ENCODE measurements around the gene DOK5.
"Not testable (repeated sequence)": the region's sequence is repeated elsewhere in the genome, so short reads cannot be mapped to it uniquely, and the experiment has no call there.

Gene DOK5

DNA sequence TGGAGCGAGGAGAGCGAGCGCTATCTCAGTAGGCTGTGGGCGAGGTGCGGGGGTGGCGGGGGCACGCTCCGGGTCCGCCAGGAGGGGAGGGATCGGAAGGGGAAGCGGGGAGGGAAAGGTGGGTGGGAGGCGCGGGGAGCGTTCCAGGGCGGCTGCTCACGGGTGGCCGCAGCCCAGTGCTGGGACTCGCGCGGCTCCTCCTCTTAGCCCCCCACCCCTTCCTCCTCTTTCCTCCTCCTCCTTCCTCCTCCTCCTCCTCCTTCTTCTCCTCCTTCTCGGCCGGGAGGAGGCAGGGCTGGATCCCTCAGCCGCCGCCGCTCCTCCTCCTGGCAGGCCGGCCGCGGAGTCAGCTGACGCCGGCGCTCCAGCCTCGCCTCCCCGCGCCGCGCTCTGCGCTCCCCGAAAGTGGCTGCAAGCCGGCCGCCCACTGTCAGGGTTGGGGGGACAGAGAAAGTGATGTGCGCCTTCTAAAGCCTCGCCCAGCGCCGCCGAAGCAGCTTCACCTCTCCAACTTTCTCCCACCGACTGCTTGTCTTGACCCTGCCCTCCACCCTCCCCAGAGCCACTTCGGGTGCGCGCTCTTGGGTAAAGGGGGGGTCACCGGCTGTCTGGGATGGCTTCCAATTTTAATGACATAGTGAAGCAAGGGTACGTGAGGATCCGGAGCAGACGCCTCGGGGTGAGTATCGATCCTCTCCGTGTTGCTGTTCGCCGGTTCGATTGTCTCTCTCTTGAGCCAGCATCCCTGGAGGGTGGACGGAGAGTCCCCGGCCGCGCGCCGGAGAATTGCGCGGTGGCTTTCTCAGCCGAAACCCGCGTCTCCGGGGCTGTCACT is at the start of gene DOK5:
Gene DOK5 (plus strand): TSS at position 260 of the 835 bp plus-strand sequence. CDS start 354 bp downstream, at position 614.
- no peak for DNase-seq (ENCODE audit: low read depth)

DNA sequence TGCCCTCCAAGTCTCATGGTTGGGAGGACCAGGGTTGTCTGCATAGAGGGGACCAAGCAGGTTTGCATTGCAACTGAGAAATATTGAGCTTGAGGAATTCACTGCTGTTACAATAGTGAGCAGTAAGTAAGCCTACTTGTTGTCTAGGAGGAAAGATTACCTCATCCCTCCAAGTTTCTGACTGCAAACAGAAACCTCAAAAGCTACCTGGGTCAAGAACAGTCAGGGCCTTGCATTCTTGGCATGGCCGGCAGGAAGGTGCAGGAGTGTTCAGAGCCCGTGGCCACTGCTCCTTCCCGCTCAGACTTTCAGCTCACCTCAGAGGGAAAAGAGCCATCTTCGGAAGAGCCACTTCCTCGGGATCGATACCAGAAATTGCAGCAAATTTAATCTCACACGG is 46.0 kb upstream of the DOK5 start:
- no peak for DNase-seq (ENCODE audit: low read depth)

DNA sequence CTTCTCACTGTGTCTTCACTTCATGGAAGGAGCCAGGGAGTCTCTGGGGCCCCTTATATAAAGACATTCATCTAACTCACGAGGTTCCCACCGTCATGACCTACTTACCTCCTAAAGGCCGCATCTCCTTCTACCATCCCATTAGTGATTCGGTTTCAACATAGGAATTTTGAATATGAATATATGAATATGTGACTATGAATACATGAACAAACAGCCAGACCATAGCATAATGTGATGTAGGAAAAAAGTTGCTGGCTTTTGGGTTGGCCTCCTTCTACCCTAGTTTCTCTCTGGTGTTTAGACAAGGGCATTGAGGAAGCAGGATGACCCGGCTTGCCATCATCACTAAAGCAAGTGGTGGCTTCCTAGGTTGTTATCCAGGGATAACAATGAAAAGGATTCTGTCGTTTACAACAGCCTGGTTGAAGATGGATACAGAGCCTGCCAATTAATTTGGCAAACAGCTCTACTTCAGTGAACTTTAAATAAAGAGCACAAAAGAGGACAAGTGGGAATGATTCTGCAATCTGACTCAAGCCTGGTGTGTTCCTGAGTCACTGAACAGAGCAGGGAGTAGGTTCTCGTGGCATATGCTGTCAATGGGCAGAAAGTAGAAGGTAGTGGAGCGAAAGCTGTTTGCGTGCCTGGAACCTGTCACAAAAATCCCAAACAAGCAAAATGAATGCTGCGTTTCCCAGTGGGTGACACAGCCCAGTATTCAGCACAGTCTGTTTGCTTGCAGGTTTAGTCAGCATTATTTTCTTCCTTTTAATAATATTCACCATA is 44.0 kb upstream of the DOK5 start:
- DNase-seq (ENCODE audit: low read depth): no peak

DNA sequence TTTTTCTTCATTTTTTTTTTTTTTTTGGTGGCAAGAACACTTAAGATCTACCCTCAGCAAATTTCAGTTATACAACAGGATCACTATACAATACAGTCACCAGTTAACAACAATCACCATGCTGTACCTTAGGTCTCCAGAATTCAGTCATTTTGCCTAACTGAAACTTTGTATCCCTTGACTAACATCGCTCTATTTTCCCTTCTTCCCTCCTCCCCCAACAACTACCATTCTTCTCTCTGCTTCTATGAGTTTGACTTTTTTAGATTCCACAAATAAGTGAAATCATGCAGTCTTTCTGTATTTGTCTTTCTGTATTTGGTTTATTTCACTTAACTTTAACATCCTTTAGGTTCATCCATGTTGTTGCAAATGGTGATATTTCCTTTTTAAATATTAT is 42.4 kb upstream of the DOK5 start:
- no peak for DNase-seq (ENCODE audit: low read depth)

DNA sequence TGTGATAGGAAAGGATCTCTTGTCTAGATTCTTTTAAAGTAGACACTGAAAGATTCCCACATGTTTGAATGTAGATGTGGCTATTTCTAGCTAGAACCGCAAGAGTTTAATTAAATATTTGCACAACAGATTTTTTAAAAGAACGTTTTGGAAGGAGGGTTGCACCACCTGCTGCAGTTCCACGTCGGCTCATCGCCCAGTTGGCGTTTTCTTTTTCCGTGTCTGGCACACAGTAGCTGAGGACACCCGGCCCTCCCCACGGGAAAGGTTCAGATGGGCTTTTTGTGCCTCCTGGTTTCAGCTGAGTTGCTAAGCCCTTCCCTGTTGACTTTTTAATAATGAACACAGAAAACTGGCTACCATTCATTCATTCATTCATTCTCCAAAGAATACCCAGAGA is 41.8 kb upstream of the DOK5 start:
- no peak for DNase-seq (ENCODE audit: low read depth)

DNA sequence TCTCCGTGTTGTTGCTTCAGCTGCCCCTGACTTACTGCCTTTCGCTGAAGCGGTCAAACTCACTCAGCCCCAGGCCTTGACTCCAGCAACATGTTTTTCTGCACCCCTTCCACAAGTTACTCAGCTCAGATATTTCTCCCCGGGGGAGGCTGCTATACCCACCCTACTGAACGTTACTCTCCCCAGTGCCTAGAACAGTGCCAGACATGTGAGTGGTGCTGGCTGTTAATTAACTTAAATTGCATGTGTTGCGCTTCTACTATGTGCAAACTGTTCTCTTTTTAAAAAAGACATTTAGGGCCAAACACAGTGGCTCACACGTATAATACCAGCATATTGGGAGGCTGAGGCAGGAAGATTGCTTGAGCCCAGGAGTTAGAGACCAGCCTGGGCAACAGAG is 41.2 kb upstream of the DOK5 start:
- no peak for DNase-seq (ENCODE audit: low read depth)

DNA sequence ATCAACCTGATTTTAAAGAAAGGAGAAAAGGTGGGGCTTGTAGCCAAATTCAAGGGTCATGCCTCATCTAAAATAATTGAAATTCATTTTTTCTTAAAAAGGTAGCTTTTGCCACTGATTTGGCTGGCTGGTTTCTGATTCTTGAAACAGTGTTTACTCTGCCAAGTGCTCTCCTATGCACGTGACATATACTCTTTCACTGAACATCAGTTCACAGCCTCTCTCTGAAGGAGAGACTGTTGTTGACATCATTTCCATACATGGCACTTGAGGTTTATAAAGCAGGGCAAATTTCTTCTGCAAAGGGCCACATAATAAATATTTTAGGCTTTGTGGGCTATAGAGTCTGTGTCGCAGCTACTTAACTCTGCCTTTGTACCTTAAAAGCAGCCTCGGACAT is 40.4 kb upstream of the DOK5 start:
- DNase-seq (ENCODE audit: low read depth): no peak

DNA sequence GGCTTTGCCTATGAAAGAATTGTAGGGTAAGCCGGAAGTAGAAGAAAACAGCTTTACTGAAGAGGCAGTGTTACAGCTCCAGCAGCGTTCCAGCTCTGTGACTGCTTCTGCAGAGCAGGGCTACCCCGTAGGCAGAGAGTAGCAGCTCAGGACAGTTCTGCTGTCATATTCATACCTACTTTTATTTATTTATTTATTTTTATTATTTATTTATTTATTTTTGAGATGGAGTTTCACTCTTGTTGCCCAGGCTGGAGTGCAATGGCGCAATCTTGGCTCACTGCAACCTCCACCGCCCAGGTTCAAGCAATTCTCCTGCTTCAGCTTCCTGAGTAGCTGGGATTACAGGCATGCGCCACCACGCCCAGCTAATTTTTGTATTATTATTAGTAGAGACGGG is 39.0 kb upstream of the DOK5 start:
- not testable (repeated sequence) for DNase-seq (ENCODE audit: low read depth)

DNA sequence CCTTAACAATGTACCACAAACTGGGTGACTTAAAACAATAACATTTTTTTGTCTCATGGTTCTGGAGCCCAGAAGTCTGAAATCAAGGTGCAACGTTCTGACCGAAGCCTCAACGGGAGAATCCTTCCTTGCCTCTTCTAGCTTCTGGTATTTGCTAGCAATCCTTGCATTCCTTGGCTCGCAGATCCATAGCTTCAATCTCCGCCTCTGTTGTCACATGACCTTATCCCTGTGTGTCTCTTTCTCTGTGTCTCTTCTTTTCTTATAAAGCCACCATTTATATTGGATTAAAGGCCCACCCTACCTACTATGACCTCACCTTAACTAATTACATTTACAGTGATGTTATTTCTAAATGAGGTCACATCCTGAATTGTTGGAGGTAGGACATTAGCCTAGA is 37.2 kb upstream of the DOK5 start:
- DNase-seq (ENCODE audit: low read depth): no peak

DNA sequence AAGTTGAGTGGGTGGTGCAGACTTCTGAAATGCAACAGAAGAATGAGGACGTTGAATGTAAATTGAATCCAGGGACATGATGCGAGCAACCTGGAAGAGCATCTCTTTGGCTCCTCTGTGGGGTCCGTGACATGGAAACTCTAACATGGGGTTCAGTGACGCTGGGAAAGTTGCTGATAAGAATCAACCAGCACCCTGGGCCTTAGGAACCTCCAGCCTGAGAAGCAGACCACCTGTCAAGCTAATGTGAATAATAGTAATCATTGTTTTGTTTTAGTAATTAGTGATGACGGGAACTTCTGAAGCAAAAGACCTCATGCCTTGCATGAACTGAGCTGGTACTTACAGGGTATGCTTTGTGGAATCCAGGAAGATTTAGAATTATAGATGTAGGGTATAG is 25.2 kb upstream of the DOK5 start:
- DNase-seq (ENCODE audit: low read depth): no peak

DNA sequence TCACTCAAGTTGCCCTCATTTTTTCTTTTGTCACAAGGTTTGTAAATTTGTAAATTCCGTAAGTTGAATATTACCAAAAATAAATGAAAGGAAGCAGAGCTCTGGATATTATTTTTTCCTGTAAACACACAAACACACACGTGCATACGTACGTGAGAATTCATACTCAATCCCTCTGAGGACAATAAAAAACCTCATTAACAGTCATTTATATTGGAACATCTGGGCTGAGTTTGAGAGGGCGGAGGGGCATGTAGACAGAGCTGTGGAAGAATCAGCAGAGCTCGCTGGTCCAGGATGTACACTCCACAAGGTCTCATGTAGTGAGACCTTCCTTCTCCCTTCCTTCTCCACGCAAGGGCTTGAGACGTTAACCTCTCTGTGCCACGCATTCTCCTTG is 24.2 kb upstream of the DOK5 start:
- no peak for DNase-seq (ENCODE audit: low read depth)

DNA sequence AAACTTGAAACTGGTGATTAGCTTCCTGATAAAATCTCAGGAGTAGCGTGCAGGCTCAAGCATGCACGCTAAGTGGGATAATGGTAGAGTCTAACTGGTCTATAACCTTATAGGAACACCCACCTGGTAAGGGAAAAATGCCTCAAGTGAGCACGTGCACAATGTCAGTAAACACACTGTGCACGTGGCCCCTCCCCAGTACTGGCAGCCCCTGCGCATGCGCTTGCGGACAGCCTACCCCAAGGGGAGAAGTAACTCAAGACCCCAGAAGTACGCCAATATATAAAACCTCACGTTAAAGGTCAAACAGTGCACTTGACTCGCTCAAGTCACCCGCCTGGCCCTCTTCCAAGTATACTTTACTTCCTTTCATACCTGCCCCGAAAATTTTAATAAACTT is 23.1 kb upstream of the DOK5 start:
- DNase-seq (ENCODE audit: low read depth): no peak

DNA sequence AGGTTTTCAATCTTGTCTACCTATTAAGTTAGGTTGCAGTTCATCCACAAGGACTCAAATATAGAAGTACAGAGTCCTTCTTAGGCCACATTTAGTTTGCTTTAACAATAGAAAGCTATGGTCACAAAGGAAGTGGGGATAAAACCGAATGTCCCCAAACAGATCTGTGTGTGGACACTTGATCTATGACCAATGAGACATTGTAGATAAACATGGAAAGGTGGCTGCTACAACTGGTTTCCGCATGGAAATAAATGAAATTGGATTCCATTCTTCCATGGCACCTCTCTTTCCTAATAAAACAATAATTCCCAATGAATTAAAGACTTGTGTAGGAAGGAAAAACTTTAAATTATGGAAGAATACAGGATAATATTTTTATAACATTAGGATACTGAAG is 20.4 kb upstream of the DOK5 start:
- no peak for DNase-seq (ENCODE audit: low read depth)

DNA sequence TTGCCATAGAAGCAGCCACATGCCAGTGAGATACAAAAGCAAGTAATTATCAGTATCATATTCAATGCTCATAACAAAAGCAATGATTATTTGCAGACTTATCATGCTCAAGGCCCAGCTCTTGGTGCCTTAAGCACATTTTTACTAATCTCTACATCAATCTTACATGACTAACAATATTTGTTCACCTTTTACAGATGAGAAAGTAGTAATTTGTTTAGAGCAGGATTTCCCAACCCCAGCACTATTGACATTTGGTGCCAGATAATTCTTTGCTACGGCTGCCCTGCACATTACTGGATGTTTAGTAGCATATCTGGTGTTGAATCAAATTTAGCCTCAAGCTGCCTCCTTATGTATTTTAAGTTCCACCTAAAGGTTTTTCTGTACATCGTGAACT is 19.0 kb upstream of the DOK5 start:
- no peak for DNase-seq (ENCODE audit: low read depth)

DNA sequence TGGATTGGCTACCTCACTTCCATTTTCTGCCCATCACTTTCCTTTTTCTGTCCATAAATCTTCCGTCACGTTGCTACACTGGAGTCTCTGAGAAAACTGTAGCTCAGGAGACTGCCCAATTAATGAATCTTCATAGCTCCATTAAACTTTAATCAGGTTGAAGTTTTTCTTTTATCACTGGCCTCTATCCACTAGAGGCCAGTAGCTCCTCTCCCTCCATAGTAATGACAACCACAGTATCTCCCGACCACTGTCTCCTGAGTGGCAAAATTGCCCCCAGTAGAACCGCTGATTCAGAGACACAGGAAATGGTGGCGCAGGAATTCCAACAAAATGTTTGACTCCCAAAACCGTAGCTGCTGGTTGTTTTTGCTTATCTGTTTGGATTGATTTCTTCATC is 18.4 kb upstream of the DOK5 start:
- no peak for DNase-seq (ENCODE audit: low read depth)

DNA sequence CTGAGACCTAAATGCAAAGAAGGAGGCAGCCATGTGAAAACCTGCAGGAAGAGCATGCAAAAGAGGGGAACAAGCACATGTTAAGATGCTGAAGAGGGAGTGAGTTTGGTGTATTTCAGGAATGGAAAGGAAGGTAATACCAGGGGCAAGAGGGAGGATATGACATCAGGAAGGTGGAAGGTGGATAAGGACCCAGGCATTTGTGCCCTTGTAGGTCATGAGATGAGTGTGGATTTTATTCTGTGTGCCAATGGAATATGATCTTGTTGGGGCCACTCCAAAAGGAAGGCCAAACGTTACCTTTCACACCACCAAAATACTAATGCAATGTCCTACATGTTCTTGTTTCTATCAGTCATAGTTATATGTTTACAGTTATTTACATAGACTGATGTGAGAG is 17.2 kb upstream of the DOK5 start:
- no peak for DNase-seq (ENCODE audit: low read depth)

DNA sequence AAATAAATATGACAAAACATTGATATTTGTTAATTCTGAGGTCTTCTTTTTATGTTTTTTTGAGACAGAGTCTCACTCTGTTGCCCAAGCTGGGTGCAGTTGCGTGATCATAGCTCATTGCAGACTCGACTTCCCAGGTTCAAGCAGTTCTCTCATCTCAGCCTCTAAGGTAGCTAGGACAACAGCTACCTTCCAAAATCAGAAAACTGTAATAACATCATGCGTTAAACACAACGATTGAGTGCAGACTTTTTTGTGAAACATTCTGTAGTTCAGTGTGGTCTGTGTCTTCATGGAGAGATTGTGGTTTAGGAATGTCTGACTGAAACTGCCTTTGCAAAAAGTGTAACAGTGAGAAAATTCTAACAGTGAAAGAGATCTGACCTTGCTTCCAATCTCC is 16.1 kb upstream of the DOK5 start:
- DNase-seq (ENCODE audit: low read depth): no peak

DNA sequence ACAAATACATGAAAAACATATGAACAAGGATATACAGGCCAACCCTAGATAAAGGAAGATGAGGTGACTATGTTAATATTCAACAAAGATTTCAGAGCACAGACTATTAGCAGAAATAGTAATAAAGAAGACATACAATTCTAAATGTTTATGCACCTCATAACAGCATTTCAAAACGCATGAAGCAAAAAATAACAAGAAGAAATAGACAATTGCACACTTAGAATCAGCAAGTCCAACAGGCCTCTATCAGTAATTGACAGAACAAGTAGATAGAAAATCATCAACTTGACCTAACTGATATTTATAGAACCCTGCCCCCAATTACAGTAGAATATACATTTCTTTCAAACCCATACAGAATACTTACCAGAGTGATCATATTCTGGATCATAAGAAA is 11.4 kb upstream of the DOK5 start:
- DNase-seq (ENCODE audit: low read depth): no peak

DNA sequence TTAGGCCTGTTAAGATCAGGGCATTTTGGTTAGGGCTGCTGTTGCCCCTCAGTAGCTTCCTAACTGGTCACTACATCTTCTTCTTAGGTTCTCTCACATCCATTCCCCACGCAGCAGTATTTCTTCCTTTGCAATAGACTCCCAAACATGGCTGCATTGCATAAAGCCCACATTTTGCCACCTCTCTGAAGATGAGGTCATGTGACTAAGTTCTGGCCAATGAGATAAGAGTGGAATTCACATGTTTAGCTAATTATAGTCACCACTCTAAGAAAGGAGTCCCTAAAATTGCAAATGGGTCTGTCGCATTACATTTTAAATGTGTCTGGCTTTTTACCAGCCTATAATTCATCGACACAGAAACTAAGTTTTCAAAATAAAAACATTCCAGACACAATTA is 9.3 kb upstream of the DOK5 start:
- DNase-seq (ENCODE audit: low read depth): no peak

DNA sequence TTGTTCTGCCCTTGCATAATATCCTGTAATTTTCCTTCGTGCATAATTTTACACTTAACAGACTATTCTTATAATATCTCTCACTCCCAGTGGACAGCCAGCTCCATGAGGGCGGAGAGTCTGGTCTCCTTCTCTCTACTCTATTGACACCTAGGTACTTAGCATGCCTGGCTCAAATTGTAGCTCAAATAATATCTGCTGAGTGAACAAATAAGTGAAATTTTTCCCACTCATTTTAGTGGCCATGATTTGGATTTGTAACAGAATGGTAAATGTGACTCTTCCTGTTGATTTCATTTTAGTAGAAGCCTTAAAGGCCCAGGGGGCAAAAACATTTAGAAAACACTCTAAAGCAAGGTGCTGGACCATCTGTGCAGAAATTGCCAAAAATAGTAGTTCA is 7.8 kb upstream of the DOK5 start:
- DNase-seq (ENCODE audit: low read depth): no peak

DNA sequence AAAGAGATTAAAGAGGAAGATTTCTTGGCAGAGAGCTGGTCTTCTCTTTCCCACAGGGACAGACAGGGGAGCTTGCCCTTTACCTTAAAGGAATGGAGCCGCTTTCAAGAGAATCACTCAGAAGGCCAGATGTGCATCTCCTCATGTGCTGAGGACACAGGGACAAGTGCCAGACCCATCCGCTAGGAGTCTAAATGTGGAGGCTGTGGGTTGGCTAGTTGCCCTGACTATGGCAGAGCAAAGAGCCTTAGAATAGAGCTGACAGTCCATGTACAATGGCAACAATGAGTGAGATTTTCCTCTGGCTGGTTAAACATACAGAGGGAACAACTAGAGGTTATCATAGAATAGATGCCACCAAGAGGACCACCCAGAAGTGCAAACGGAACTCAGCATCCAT is 7.3 kb upstream of the DOK5 start:
- no peak for DNase-seq (ENCODE audit: low read depth)

DNA sequence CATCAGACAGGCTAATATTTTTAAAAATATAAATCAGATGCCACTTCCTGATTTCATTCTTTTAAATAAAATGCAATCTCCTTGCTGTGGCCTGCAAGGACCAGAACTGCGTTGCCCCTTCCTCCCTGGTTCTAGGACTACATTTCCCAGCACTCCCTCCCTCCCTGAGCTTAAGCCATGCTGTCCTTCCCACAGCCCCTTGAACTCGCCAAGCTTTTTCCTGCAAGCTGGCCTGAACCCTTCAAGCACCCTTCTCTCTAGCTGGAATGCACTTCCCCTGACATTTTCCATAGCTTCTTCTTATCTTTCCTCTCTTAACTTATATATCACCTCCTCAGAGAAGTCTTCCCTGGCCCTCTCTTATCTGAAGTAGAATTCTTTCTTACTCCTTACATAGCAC is 6.1 kb upstream of the DOK5 start:
- no peak for DNase-seq (ENCODE audit: low read depth)

DNA sequence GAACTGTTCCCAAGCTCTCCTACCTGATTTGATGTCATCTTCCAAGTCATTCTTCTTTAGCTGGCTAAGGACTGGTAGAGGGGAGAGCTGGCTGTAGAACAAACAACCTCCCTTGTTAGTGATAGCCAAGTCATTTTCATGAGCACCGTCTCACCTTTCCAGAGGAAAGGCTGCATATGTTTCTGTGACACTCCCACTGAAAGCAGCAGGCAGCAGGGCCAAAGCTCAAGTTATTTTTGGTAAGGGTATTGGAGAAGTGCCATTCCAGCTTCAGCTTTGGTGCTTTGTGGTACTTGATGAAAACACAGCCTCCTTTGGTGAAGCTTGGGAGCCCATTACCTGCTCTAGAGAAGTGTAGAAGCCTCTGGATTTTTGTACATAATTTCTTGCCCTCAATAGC is 5.4 kb upstream of the DOK5 start:
- DNase-seq (ENCODE audit: low read depth): no peak

DNA sequence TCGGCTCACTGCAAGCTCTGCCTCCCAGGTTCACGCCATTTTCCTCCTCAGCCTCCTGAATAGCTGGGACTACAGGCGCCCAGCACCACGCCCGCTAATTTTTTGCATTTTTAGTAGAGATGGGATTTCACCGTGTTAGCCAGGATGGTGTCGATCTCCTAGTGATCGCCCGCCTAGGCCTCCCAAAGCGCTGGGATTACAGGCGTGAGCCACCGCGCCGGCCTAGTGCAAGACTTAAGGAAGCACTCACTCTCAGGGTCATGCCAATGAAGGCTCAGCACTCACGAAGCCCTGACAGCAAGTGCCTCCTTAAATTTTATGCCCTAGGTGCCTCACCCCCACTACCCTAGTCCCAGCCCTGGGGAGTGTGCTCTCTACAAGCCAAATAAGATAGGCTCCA is 4.7 kb upstream of the DOK5 start:
- no peak for DNase-seq (ENCODE audit: low read depth)
